Activated CD8-positive, alpha-beta memory T cell treated with anti-CD3 and anti-CD28 coated beads, Interleukin-2, amount 50 U/mL, for 4 hours (primary cell): Measurements from ENCODE around the gene CHCHD4.
A peak's percentile ranks its signal among the peaks of the same experiment; 100 is the strongest.

Experiments used
- DNase-seq: peaks from one replicate; pipeline ENCODE4 v3.0.0-alpha.2; 2020

The CHCHD4 gene

GRCh38 chr3:14148041-14148985 lies 23.6 kb upstream of the CHCHD4 start:
- DNase-seq: no peak

GRCh38 chr3:14147617-14148016 lies 22.9 kb upstream of the CHCHD4 start:
- no peak for DNase-seq

- no peak for DNase-seq
Observed at GRCh38 chr3:14147066-14147435, 22.4 kb upstream of the CHCHD4 start.

- no peak for DNase-seq
Observed at GRCh38 chr3:14146381-14147065, 21.9 kb upstream of the CHCHD4 start.

- DNase-seq: no peak
Observed at GRCh38 chr3:14145670-14146380, 21.2 kb upstream of the CHCHD4 start.

- no peak for DNase-seq
Observed at GRCh38 chr3:14145236-14145635, 20.6 kb upstream of the CHCHD4 start.

GRCh38 chr3:14144423-14145075 lies 19.9 kb upstream of the CHCHD4 start:
- peak; percentile 39 for DNase-seq

- no peak for DNase-seq
Observed at GRCh38 chr3:14143271-14144225, 18.9 kb upstream of the CHCHD4 start.

- DNase-seq: peak; percentile 37
Observed at GRCh38 chr3:14142567-14143270, 18.0 kb upstream of the CHCHD4 start.

- DNase-seq: no peak
Observed at GRCh38 chr3:14141602-14142341, 17.1 kb upstream of the CHCHD4 start.

GRCh38 chr3:14141144-14141543 lies 16.5 kb upstream of the CHCHD4 start:
- no peak for DNase-seq

GRCh38 chr3:14140668-14141067 lies 16.0 kb upstream of the CHCHD4 start:
- no peak for DNase-seq

GRCh38 chr3:14139771-14140170 lies 15.1 kb upstream of the CHCHD4 start:
- DNase-seq: no peak

GRCh38 chr3:14138878-14139655 lies 14.4 kb upstream of the CHCHD4 start:
- no peak for DNase-seq

- no peak for DNase-seq
Observed at GRCh38 chr3:14138109-14138877, 13.6 kb upstream of the CHCHD4 start.

- DNase-seq: no peak
Observed at GRCh38 chr3:14137445-14137844, 12.8 kb upstream of the CHCHD4 start.

- no peak for DNase-seq
Observed at GRCh38 chr3:14137004-14137403, 12.3 kb upstream of the CHCHD4 start.

GRCh38 chr3:14135581-14135980 lies 10.9 kb upstream of the CHCHD4 start:
- DNase-seq: no peak

GRCh38 chr3:14134291-14134690 lies 9.6 kb upstream of the CHCHD4 start:
- DNase-seq: no peak
